IMR-90 (cell line): ENCODE results near the gene DRAP1. TPM values are rescaled to one million over a fixed set of nuclear protein-coding genes. Genes with fewer than 3 reads are reported as not detected.

Experiments
- ATAC-seq: fragments of 200-7000 bp; cut with Tn5 transposase; 2 replicates; pipeline ENCODE4 v1.9.1; 2020; ENCODE audit warnings: low read depth, mild to moderate bottlenecking, moderate library complexity
- BruUV-seq: library from RNA; stranded (reverse); fragments of 400-500 nt; replicated peaks from 2 replicates; lab custom pipeline; 2021; lab: Mats Ljungman, UMichigan
- CTCF ChIA-PET: fragments of 300-600 bp; formaldehyde crosslinking; extraction: SDS; loops from one replicate; lab custom pipeline; 2021; ENCODE audit warnings: antibody characterized with exemption; lab: Yijun Ruan, JAX
- POLR2A ChIA-PET: fragments of 300-600 bp; sonication (Branson Sonifier 250); formaldehyde crosslinking; loops from one replicate; lab custom pipeline; 2022; ENCODE audit warnings: antibody characterized with exemption; ENCODE audit not compliant: unreplicated experiment; lab: Charles Lee
- DNase-seq: peaks from one replicate; pipeline ENCODE4 v3.0.0; 2013
- H2AFZ ChIP-seq: replicated peaks from 2 replicates; pipeline ENCODE3; 2013; ENCODE audit warnings: low read length, mild to moderate bottlenecking; ENCODE audit not compliant: poor library complexity
- H2AK5ac ChIP-seq: 2 replicates; pipeline ENCODE4 v1.6.1; 2013; ENCODE audit warnings: low read depth, low read length, inconsistent platforms
- H2AK9ac ChIP-seq: replicated peaks from 2 replicates; pipeline ENCODE3; 2013; ENCODE audit warnings: mild to moderate bottlenecking, low read depth, low read length, moderate library complexity; ENCODE audit not compliant: poor library complexity
- H2BK120ac ChIP-seq: 2 replicates; pipeline ENCODE4 v1.6.1; 2013; ENCODE audit warnings: low read depth, low read length, inconsistent platforms
- H2BK15ac ChIP-seq: 3 replicates; pipeline ENCODE4 v1.6.1; 2013; ENCODE audit warnings: low read depth, low read length, inconsistent platforms
- H2BK20ac ChIP-seq: 2 replicates; pipeline ENCODE4 v1.6.1; 2013; ENCODE audit warnings: low read depth, mild to moderate bottlenecking, inconsistent platforms, low read length, moderate library complexity
- H2BK5ac ChIP-seq: 2 replicates; pipeline ENCODE4 v1.6.1; 2013; ENCODE audit warnings: mild to moderate bottlenecking, low read depth, low read length, inconsistent platforms; ENCODE audit not compliant: poor library complexity, severe bottlenecking
- H3K14ac ChIP-seq: replicated peaks from 2 replicates; pipeline ENCODE4 v1.6.1; 2013; ENCODE audit warnings: low read depth, low read length, inconsistent platforms
- H3K18ac ChIP-seq: 2 replicates; pipeline ENCODE4 v1.6.1; 2013; ENCODE audit warnings: low read depth, low read length, control low read depth
- H3K23ac ChIP-seq: 2 replicates; pipeline ENCODE4 v1.6.1; 2013; ENCODE audit warnings: low read depth, low read length, inconsistent platforms
- H3K27ac ChIP-seq: 2 replicates; pipeline ENCODE4 v1.5.1; 2013; ENCODE audit warnings: mild to moderate bottlenecking, control low read depth, low read length; ENCODE audit not compliant: insufficient read depth
- H3K27me3 ChIP-seq: 2 replicates; pipeline ENCODE4 v1.6.1; 2013; ENCODE audit warnings: low read length; ENCODE audit not compliant: control insufficient read depth, insufficient read depth
- H3K36me3 ChIP-seq: 2 replicates; pipeline ENCODE4 v1.6.1; 2013; ENCODE audit warnings: low read length, mixed read lengths; ENCODE audit not compliant: control insufficient read depth, insufficient read depth
- H3K4ac ChIP-seq: 2 replicates; pipeline ENCODE4 v1.6.1; 2013; ENCODE audit warnings: low read depth, low read length, inconsistent platforms
- H3K4me1 ChIP-seq: 2 replicates; pipeline ENCODE4 v1.6.1; 2013; ENCODE audit warnings: low read length, mixed read lengths; ENCODE audit not compliant: control insufficient read depth, insufficient read depth
- H3K4me2 ChIP-seq: 2 replicates; pipeline ENCODE4 v1.6.1; 2013; ENCODE audit warnings: low read depth, mild to moderate bottlenecking, control low read depth, low read length, moderate library complexity
- H3K4me3 ChIP-seq: 2 replicates; pipeline ENCODE4 v1.5.1; 2013; ENCODE audit warnings: low read depth, mild to moderate bottlenecking, control low read depth, low read length, moderate library complexity; ENCODE audit not compliant: insufficient read depth
- H3K56ac ChIP-seq: 2 replicates; pipeline ENCODE4 v1.6.1; 2013; ENCODE audit warnings: low read length, inconsistent platforms; ENCODE audit not compliant: insufficient read depth; ENCODE audit errors: extremely low read depth
- H3K79me1 ChIP-seq, 2 experiments: 2 replicates each; pipeline ENCODE4 v1.6.1; 2013; ENCODE audit warnings: low read length in 2 of 2, inconsistent platforms in 1 of 2, low read depth in 1 of 2
- H3K9ac ChIP-seq: 2 replicates; pipeline ENCODE4 v1.6.1; 2013; ENCODE audit warnings: low read depth, low read length, control low read depth
- H3K9me1 ChIP-seq: 2 replicates; pipeline ENCODE4 v1.6.1; 2013; ENCODE audit warnings: low read length, inconsistent platforms; ENCODE audit not compliant: insufficient read depth
- H3K9me3 ChIP-seq: 2 replicates; pipeline ENCODE4 v1.6.1; 2013; ENCODE audit warnings: low read length; ENCODE audit not compliant: control insufficient read depth, insufficient read depth
- H4K20me1 ChIP-seq: 2 replicates; pipeline ENCODE4 v1.6.1; 2013; ENCODE audit warnings: low read length, inconsistent platforms; ENCODE audit not compliant: insufficient read depth
- H4K5ac ChIP-seq: 2 replicates; pipeline ENCODE4 v1.6.1; 2013; ENCODE audit warnings: mild to moderate bottlenecking, low read depth, low read length, control low read depth
- H4K8ac ChIP-seq, 2 experiments: 2 replicates each; pipeline ENCODE4 v1.6.1; 2013; ENCODE audit warnings: low read depth in 2 of 2, low read length in 2 of 2, control low read depth in 1 of 2, inconsistent platforms in 1 of 2
- H4K91ac ChIP-seq: 2 replicates; pipeline ENCODE4 v1.6.1; 2013; ENCODE audit warnings: low read depth, low read length, inconsistent platforms; ENCODE audit not compliant: insufficient read depth
- BHLHE40 ChIP-seq: fragments of 150-350 bp; IDR thresholded peaks from 2 replicates; pipeline ENCODE4 v1.6.1; 2016; ENCODE audit warnings: mild to moderate bottlenecking, low read depth, low read length
- CHD1 ChIP-seq: IDR thresholded peaks from 2 replicates; pipeline ENCODE4 v1.6.1; 2012; ENCODE audit warnings: low read depth, low read length, improper control_type of control experiment
- CTCF ChIP-seq: conservative IDR thresholded peaks from 2 replicates; pipeline ENCODE4 v1.5.1; 2012; ENCODE audit warnings: mild to moderate bottlenecking, low read depth, low read length, improper control_type of control experiment
- FOS ChIP-seq: fragments of 150-350 bp; IDR thresholded peaks from 2 replicates; pipeline ENCODE4 v1.6.1; 2016; ENCODE audit warnings: low read depth, low read length
- MAFK ChIP-seq: IDR thresholded peaks from 2 replicates; pipeline ENCODE4 v1.6.1; 2012; ENCODE audit warnings: low read depth, low read length, improper control_type of control experiment
- MAZ ChIP-seq: IDR thresholded peaks from 2 replicates; pipeline ENCODE4 v1.6.1; 2012; ENCODE audit warnings: low read depth, mild to moderate bottlenecking, low read length, improper control_type of control experiment, moderate library complexity, borderline replicate concordance
- MXI1 ChIP-seq: IDR thresholded peaks from 2 replicates; pipeline ENCODE4 v1.6.1; 2012; ENCODE audit warnings: low read depth, mild to moderate bottlenecking, low read length, moderate library complexity, borderline replicate concordance
- NFE2L2 ChIP-seq: fragments of 150-350 bp; IDR thresholded peaks from 2 replicates; pipeline ENCODE4 v1.6.1; 2016; ENCODE audit warnings: low read depth, mild to moderate bottlenecking, low read length
- POLR2A ChIP-seq: IDR thresholded peaks from 2 replicates; pipeline ENCODE4 v1.6.1; 2012; ENCODE audit warnings: mild to moderate bottlenecking, low read depth, low read length
- RAD21 ChIP-seq: IDR thresholded peaks from 2 replicates; pipeline ENCODE4 v1.6.1; 2012; ENCODE audit warnings: low read length, improper control_type of control experiment
- RCOR1 ChIP-seq: IDR thresholded peaks from 2 replicates; pipeline ENCODE4 v1.6.1; 2012; ENCODE audit warnings: mild to moderate bottlenecking, low read length, improper control_type of control experiment; ENCODE audit not compliant: insufficient replicate concordance
- RFX5 ChIP-seq: IDR thresholded peaks from 2 replicates; pipeline ENCODE4 v1.8.0; 2012; ENCODE audit warnings: low read depth, mild to moderate bottlenecking, low read length, moderate library complexity
- SMC3 ChIP-seq: fragments of 150-350 bp; IDR thresholded peaks from 2 replicates; pipeline ENCODE4 v1.6.1; 2016; ENCODE audit warnings: low read depth, mild to moderate bottlenecking, antibody characterized with exemption, low read length, moderate library complexity
- WGBS, 2 experiments: methylation state at CpG; one replicate each; pipeline versions ENCODE4 v1.1.5 to v1.1.7; 2013; ENCODE audit warnings: missing lambda C conversion rate in 2 of 2; ENCODE audit not compliant: insufficient read length in 1 of 2; ENCODE audit errors: extremely low coverage in 2 of 2; 5-methylcytosine and 5-hydroxymethylcytosine counted together
- dilution Hi-C: fragments of 300-500 bp; cut with HindIII; formaldehyde crosslinking; loops from one replicate; pipeline ENCODE4 v1.14.3; 2018; ENCODE audit warnings: low sequenced_read_pairs; ENCODE audit not compliant: unreplicated experiment
- in situ Hi-C: fragments of 300-500 bp; cut with MboI; formaldehyde crosslinking; loops from 3 replicates; pipeline ENCODE4 v1.14.3; 2019; ENCODE audit warnings: low sequenced_read_pairs, inconsistent platforms, mixed read lengths
- intact Hi-C: fragments of 100-400 bp; cut with micrococcal nuclease; formaldehyde crosslinking; loops from 2 replicates; pipeline ENCODE4 v1.10.0; 2022
- polyA plus RNA-seq, 3 experiments: library from polyadenylated mRNA; depleted of rRNA; stranded (reverse); fragments of >200 nt; gene quantifications; 2 replicates each; pipeline ENCODE4 v1.2.3, GENCODE V29; 2012; ENCODE audit warnings: low replicate concordance in 1 of 3
- total RNA-seq: library from RNA; depleted of rRNA; stranded (reverse); fragments of >200 nt; gene quantifications from 2 replicates; pipeline ENCODE4 v1.2.3, GENCODE V29; 2012

DRAP1 gene
- total and polyA plus RNA-seq, 2 of the 4 experiments (the other 2 are of a cell fraction): 237 to 344 TPM

GRCh38 chr11:65911682-65912568, 7.3 kb upstream of the DRAP1 start (continued):
- TF ChIP-seq SMC3: peak; percentile 29; the same call in 1 of the 2 replicates
- TF ChIP-seq RAD21: peak; percentile 44; the same call in 1 of the 2 replicates
- TF ChIP-seq MAZ: peak; percentile 72; the same call in 1 of the 2 replicates

DNA sequence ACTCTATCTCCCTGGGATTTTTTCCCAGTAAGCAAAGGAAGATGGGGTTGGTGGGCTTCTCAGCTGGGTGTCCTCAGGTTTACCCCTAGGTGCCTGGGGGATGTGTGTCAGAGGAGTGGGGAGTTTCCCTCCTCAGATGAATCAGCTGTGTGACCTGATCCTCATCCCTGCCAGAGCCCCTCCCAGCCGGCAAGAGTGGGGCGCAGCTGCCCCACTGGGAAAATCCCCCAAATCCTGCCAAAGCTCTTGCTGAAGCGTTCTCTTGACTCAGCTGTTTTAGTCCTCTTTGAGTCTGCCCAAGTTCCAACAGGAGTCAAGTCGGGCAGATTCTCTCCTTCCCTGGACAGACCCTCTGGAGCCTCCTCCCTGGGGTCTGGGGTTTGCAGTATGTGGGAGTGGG, 6.4 kb upstream of the DRAP1 start:
- H3K27me3 ChIP-seq: no peaks in the 10 kb centered on the region
- H2BK20ac ChIP-seq: peak overlapping the region; percentile 93
- in situ Hi-C loops (no loop called here), intact Hi-C loops (no loop called here), dilution Hi-C loops (no loop called here)
- ChIA-PET CTCF (no interaction called here), POLR2A (interaction anchor here (0.6 to 1.7 kb wide), 3 partner anchors 10 to 22 kb away, joined by 3 to 6 read pairs (median 4); partner anchors contain the start of gene CCDC85B)
- peak overlapping the region; percentile 100 for H2BK5ac ChIP-seq
- peak overlapping the region; percentile 90 for H3K23ac ChIP-seq
- H3K79me1 ChIP-seq: peaks cover 23 to 81% of the 10 kb centered on the region in 2 experiments; a peak in 3 of 4 replicates
- no peaks in the 10 kb centered on the region for H3K9me3 ChIP-seq
- peak overlapping the region; percentile 85 for H3K18ac ChIP-seq
- H3K14ac ChIP-seq: peak overlapping the region; percentile 97
- peak overlapping the region; percentile 88 for H3K27ac ChIP-seq
- peak overlapping the region; percentile 100 for H3K4ac ChIP-seq
- peak overlapping the region; percentile 76 for H2AFZ ChIP-seq
- peaks cover 52% of the 10 kb centered on the region for H3K4me1 ChIP-seq
- peak overlapping the region; percentile 98 for H2AK5ac ChIP-seq
- peaks cover 11% of the 10 kb centered on the region for H3K36me3 ChIP-seq
- H3K9ac ChIP-seq: peak overlapping the region; percentile 65
- H4K20me1 ChIP-seq: no peaks in the 10 kb centered on the region
- H3K56ac ChIP-seq: peak overlapping the region; percentile 21
- 13% methylated on average over 2 of the region's 4 CpGs; no CpG with 5 or more reads in 1 of the 2 experiments for WGBS, 2 experiments
- ATAC-seq: no peak
- peak; percentile 91 for DNase-seq
- H3K9me1 ChIP-seq: peaks cover 40% of the 10 kb centered on the region
- peak overlapping the region; percentile 91; the same call in 1 of the 2 replicates for H4K5ac ChIP-seq
- no peak overlapping the region for H3K4me3 ChIP-seq
- H4K8ac ChIP-seq: peak overlapping the region; percentile 99
- H3K4me2 ChIP-seq: no peak overlapping the region; the same call in 1 of the 2 replicates
- H4K91ac ChIP-seq: peak overlapping the region; percentile 99
- H2AK9ac ChIP-seq: peak overlapping the region; percentile 98
- H2BK15ac ChIP-seq: peak overlapping the region; percentile 100
- no TSS peak for BruUV-seq
- H2BK120ac ChIP-seq: peak overlapping the region; percentile 100
- no peak for TF ChIP-seq CTCF
- peak; percentile 78 for TF ChIP-seq MAFK
- TF ChIP-seq MXI1: no peak
- TF ChIP-seq BHLHE40: no peak
- no peak for TF ChIP-seq RCOR1
- no peak for TF ChIP-seq CHD1
- TF ChIP-seq NFE2L2: peak; percentile 67
- peak; percentile 92 for TF ChIP-seq MAZ
- TF ChIP-seq RFX5: no peak
- peak; percentile 79; the same call in 1 of the 2 replicates for TF ChIP-seq FOS
- TF ChIP-seq POLR2A: peak; percentile 47; the same call in 1 of the 2 replicates
